Measurements from ENCODE around the gene TCF7. TPM values are rescaled to one million over a fixed set of nuclear protein-coding genes. Genes with fewer than 3 reads are reported as not detected.

The TCF7 gene
- polyA plus RNA-seq, 2 of the 4 experiments (the other 2 are of a cell fraction): 2.8 to 10.1 TPM

DNA sequence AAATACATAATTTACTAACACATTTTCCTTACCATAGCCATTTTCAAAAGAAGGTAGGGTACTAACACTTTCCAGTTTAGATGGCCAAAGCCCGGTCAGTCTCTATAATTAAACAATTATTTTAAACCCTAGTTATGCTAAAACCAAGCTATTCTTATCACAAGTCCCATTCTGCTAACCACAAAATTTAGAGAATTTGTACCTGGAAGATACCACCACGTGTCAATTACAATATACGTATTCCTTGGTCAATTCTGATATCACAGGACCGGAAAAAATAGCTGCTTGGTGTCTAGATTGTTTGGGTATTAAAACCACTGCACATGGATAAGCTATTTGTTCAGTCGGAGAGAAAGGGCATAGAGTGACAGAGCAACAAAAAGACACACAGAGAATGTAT, 81.2 kb downstream of the TCF7 start:
- ChIA-PET POLR2A (no interaction called here), CTCF (interaction anchor here (1.6 to 3.5 kb wide), 4 partner anchors 11 to 156 kb away, joined by 3 to 34 read pairs (median 8); no protein-coding TSS in a partner anchor)

More for the DNA sequence above, 81.2 kb downstream of the TCF7 start:
- Histone ChIP-seq H3K4me2 (no peak overlapping the region), H3K27ac (no peak overlapping the region), H3K4me3 (no peak overlapping the region), H3K4me1 (no peaks in the 10 kb centered on the region; the same call in 2 of the 3 replicates), H3K9me3 (no peaks in the 10 kb centered on the region)
- no peak for FAIRE-seq
- no peak for ATAC-seq
- DNase-seq (ENCODE audit: low read depth in 1 of 2, low spot score in 1 of 2): no peak
- 74% methylated on average over 5 of the region's 5 CpGs for WGBS (ENCODE audit: missing lambda C conversion rate)
- no peak for TF ChIP-seq TFCP2L1 (CRISPR knock-in tag; IDR thresholded peaks at IDR 0.05)
- no peak for TF ChIP-seq EP300 (IDR thresholded peaks at IDR 0.05)
- TF ChIP-seq BHLHE40 (IDR thresholded peaks at IDR 0.05; ENCODE audit: low read depth, low read length): no peak
- no peak for TF ChIP-seq MAX (IDR thresholded peaks at IDR 0.05)

Small RNA genes lying within 50 kb of the gene (small RNA-seq; reads per million reads assigned to genes)
- 0 reads per million in 6 experiments for gene AC008608.1

Other genes starting within 250 kb of the TCF7 start
- gene C5orf15, start 146.1 kb upstream of the TCF7 start, polyA plus RNA-seq (2011; rRNA removed): 103 and 126 TPM in 2 replicates
- 89.1 to 92.9 TPM (median 89.9 TPM) in 3 replicates for gene C5orf15, start 146.1 kb upstream of the TCF7 start, polyA plus RNA-seq (2017; fragmentation: RNase III; extraction: RNeasy Plus Mini Kit Qiagen cat#74134 plus additional on column Dnase treatment)
- gene VDAC1, start 109.7 kb upstream of the TCF7 start, polyA plus RNA-seq (2011; rRNA removed): 300 and 369 TPM in 2 replicates
- gene VDAC1, start 109.7 kb upstream of the TCF7 start, polyA plus RNA-seq (2017; fragmentation: RNase III; extraction: RNeasy Plus Mini Kit Qiagen cat#74134 plus additional on column Dnase treatment): 416 to 463 TPM (median 442 TPM) in 3 replicates
- 608 and 776 TPM in 2 replicates for gene SKP1, start 62.3 kb downstream of the TCF7 start, polyA plus RNA-seq (2011; rRNA removed)
- 870 to 955 TPM (median 919 TPM) in 3 replicates for gene SKP1, start 62.3 kb downstream of the TCF7 start, polyA plus RNA-seq (2017; fragmentation: RNase III; extraction: RNeasy Plus Mini Kit Qiagen cat#74134 plus additional on column Dnase treatment)
- gene PPP2CA, start 111.4 kb downstream of the TCF7 start, polyA plus RNA-seq (2011; rRNA removed): 233 and 357 TPM in 2 replicates
- 268 to 275 TPM (median 273 TPM) in 3 replicates for gene PPP2CA, start 111.4 kb downstream of the TCF7 start, polyA plus RNA-seq (2017; fragmentation: RNase III; extraction: RNeasy Plus Mini Kit Qiagen cat#74134 plus additional on column Dnase treatment)